Natural killer cell (primary cell): Measurements from ENCODE around the gene KNOP1. TPM values are rescaled to one million over a fixed set of nuclear protein-coding genes. Genes with fewer than 3 reads are reported as not detected.

Experiments used
- ATAC-seq, 3 donors: fragments of 150-1000 bp in 2 of 3; fragments of 200-7000 bp in 1 of 3; cut with Tn5 transposase; 1 replicate in 1 of 3; 2 replicates in 2 of 3; pipeline ENCODE4 v1.10.0; 2021; ENCODE audit warnings: mild to moderate bottlenecking in 2 of 3, moderate library complexity in 2 of 3
- DNase-seq, 2 donors: peaks; one replicate each; pipeline versions ENCODE4 v3.0.0 to v3.0.0-alpha.2; 2013 to 2021; ENCODE audit warnings: mixed read lengths in 1 of 2
- H3K27ac ChIP-seq: one replicate; pipeline ENCODE4 v1.5.1; 2013; ENCODE audit warnings: mild to moderate bottlenecking, low read length
- H3K27me3 ChIP-seq: one replicate; pipeline ENCODE4 v1.6.1; 2013; ENCODE audit warnings: low read length; ENCODE audit not compliant: control insufficient read depth, insufficient read depth
- H3K36me3 ChIP-seq: one replicate; pipeline ENCODE4 v1.6.1; 2013; ENCODE audit warnings: low read length; ENCODE audit not compliant: control insufficient read depth, insufficient read depth
- H3K4me1 ChIP-seq: one replicate; pipeline ENCODE4 v1.6.1; 2013; ENCODE audit warnings: low read length; ENCODE audit not compliant: control insufficient read depth, insufficient read depth
- H3K4me3 ChIP-seq: one replicate; pipeline ENCODE4 v1.5.1; 2013; ENCODE audit warnings: low read length
- H3K9me3 ChIP-seq: one replicate; pipeline ENCODE4 v1.6.1; 2013; ENCODE audit warnings: low read length; ENCODE audit not compliant: control insufficient read depth, insufficient read depth
- H3K27ac Mint-ChIP-seq, 2 donors: one replicate each; pipeline ENCODE4 v1.8.0; 2022; ENCODE audit warnings: mild to moderate bottlenecking in 2 of 2, mixed read lengths in 2 of 2, moderate library complexity in 1 of 2
- H3K27me3 Mint-ChIP-seq, 2 donors: one replicate each; pipeline ENCODE4 v1.8.0; 2022; ENCODE audit warnings: low read depth in 2 of 2, mixed read lengths in 2 of 2
- H3K36me3 Mint-ChIP-seq: one replicate; pipeline ENCODE4 v1.8.0; 2022; ENCODE audit warnings: mixed read lengths
- H3K4me1 Mint-ChIP-seq, 2 donors: one replicate each; pipeline ENCODE4 v1.8.0; 2022; ENCODE audit warnings: mixed read lengths in 2 of 2
- H3K4me3 Mint-ChIP-seq: one replicate; pipeline ENCODE4 v1.8.0; 2022; ENCODE audit warnings: mild to moderate bottlenecking, moderate library complexity, mixed read lengths
- H3K9me3 Mint-ChIP-seq, 2 donors: one replicate each; pipeline ENCODE4 v1.8.0; 2022; ENCODE audit warnings: mixed read lengths in 2 of 2
- CTCF ChIP-seq: fragments of 200-600 bp; IDR thresholded peaks from one replicate; pipeline ENCODE4 v1.8.0; 2022; ENCODE audit warnings: antibody characterized with exemption
- WGBS: methylation state at CpG from one replicate; pipeline ENCODE4 v1.1.7; 2013; ENCODE audit warnings: missing lambda C conversion rate; ENCODE audit not compliant: insufficient coverage; 5-methylcytosine and 5-hydroxymethylcytosine counted together
- intact Hi-C: fragments of 100-400 bp; cut with micrococcal nuclease; formaldehyde crosslinking; loops from one replicate; pipeline ENCODE4 v1.14.2; 2022
- total RNA-seq, 4 donors: library from RNA; stranded (reverse); fragments of 120-200 nt in 1 of 4; gene quantifications; one replicate each; pipeline versions ENCODE4 v1.2.3 to v1.2.4, GENCODE V29; 2013 to 2022

The KNOP1 gene
- total RNA-seq, 3 donors from 2014 or later (not counting 1 experiment from before 2014, with no cell fraction given), result 5.6 to 8.0 (median 6.9) TPM

GRCh38 chr16:19744670-19745069 is 26.6 kb upstream of the KNOP1 start:
- Histone ChIP-seq H3K36me3 (no peaks in the 10 kb centered on the region), H3K27ac (no peak overlapping the region), H3K27me3 (no peaks in the 10 kb centered on the region), H3K4me1 (no peaks in the 10 kb centered on the region), H3K9me3 (no peaks in the 10 kb centered on the region), H3K4me3 (no peak overlapping the region)
- H3K27me3 Mint-ChIP-seq, result peaks cover 8 to 10% of the 10 kb centered on the region in 2 donors
- 89% methylated on average over 2 of the region's 3 CpGs for WGBS
- intact Hi-C loops, result no loop called here
- TF ChIP-seq CTCF, result no peak
- no peak overlapping the region for H3K4me3 Mint-ChIP-seq
- no peaks in the 10 kb centered on the region for H3K4me1 Mint-ChIP-seq
- DNase-seq, result no peak
- H3K9me3 Mint-ChIP-seq, result no peaks in the 10 kb centered on the region
- no peak for ATAC-seq
- H3K36me3 Mint-ChIP-seq, result no peaks in the 10 kb centered on the region
- H3K27ac Mint-ChIP-seq, result no peak overlapping the region

GRCh38 chr16:19743816-19744159 is 25.8 kb upstream of the KNOP1 start:
- H3K27ac Mint-ChIP-seq, result no peak overlapping the region

GRCh38 chr16:19741354-19741753 is 23.3 kb upstream of the KNOP1 start:
- peaks cover 8 to 26% of the 10 kb centered on the region in 2 donors for H3K27me3 Mint-ChIP-seq
- Histone ChIP-seq H3K4me1 (no peaks in the 10 kb centered on the region), H3K36me3 (no peaks in the 10 kb centered on the region), H3K4me3 (no peak overlapping the region), H3K9me3 (no peaks in the 10 kb centered on the region), H3K27me3 (no peaks in the 10 kb centered on the region), H3K27ac (no peak overlapping the region)
- DNase-seq, result no peak
- 100% methylated on average over 1 of the region's 1 CpG for WGBS
- no peaks in the 10 kb centered on the region for H3K9me3 Mint-ChIP-seq
- H3K27ac Mint-ChIP-seq, result no peak overlapping the region
- H3K4me1 Mint-ChIP-seq, result no peaks in the 10 kb centered on the region
- ATAC-seq, result no peak
- no peak for TF ChIP-seq CTCF
- intact Hi-C loops, result no loop called here
- no peaks in the 10 kb centered on the region for H3K36me3 Mint-ChIP-seq
- H3K4me3 Mint-ChIP-seq, result no peak overlapping the region

More at GRCh38 chr16:19743816-19744159, 25.8 kb upstream of the KNOP1 start:
- no peaks in the 10 kb centered on the region for H3K36me3 ChIP-seq
- no peak overlapping the region for H3K4me3 ChIP-seq
- Mint-ChIP-seq H3K4me1 (no peaks in the 10 kb centered on the region), H3K4me3 (no peak overlapping the region), H3K27me3 (peaks cover 10 to 17% of the 10 kb centered on the region in 2 donors), H3K36me3 (no peaks in the 10 kb centered on the region), H3K9me3 (no peaks in the 10 kb centered on the region)
- H3K27me3 ChIP-seq, result no peaks in the 10 kb centered on the region
- intact Hi-C loops, result no loop called here
- ATAC-seq, result no peak
- no peaks in the 10 kb centered on the region for H3K9me3 ChIP-seq
- no peak overlapping the region for H3K27ac ChIP-seq
- no peaks in the 10 kb centered on the region for H3K4me1 ChIP-seq
- no peak for DNase-seq
- no peak for TF ChIP-seq CTCF

- Histone ChIP-seq H3K36me3 (no peaks in the 10 kb centered on the region), H3K4me3 (no peak overlapping the region), H3K9me3 (no peaks in the 10 kb centered on the region), H3K27ac (no peak overlapping the region), H3K4me1 (no peaks in the 10 kb centered on the region), H3K27me3 (no peaks in the 10 kb centered on the region)
- peaks cover 8 to 26% of the 10 kb centered on the region in 2 donors for H3K27me3 Mint-ChIP-seq
- H3K27ac Mint-ChIP-seq, result no peak overlapping the region
- no peaks in the 10 kb centered on the region for H3K4me1 Mint-ChIP-seq
- intact Hi-C loops, result no loop called here
- 57% methylated on average over 12 of the region's 12 CpGs for WGBS
- no peaks in the 10 kb centered on the region for H3K36me3 Mint-ChIP-seq
- no peaks in the 10 kb centered on the region for H3K9me3 Mint-ChIP-seq
- no peak for TF ChIP-seq CTCF
- no peak overlapping the region for H3K4me3 Mint-ChIP-seq
- ATAC-seq (no peak), DNase-seq (no peak)
Measured at GRCh38 chr16:19737306-19738038, 19.4 kb upstream of the KNOP1 start.
